ENCODE results near the gene CNN2.

CNN2 gene

GRCh38 chr19:1032264-1032867 is 6.0 kb downstream of the CNN2 start:
- ATAC-seq (ENCODE audit: insufficient read depth, low read depth) (no peak), DNase-seq (no peak)
- Histone ChIP-seq H3K27me3 (ENCODE audit: insufficient read depth, low read length, poor library complexity) (peaks cover 11% of the 10 kb centered on the region), H3K4me1 (ENCODE audit: insufficient read depth, low read length) (peaks cover 23% of the 10 kb centered on the region), H3K9ac (ENCODE audit: low read depth, low read length) (no peak overlapping the region), H3K9me3 (ENCODE audit: insufficient read depth, low read length, severe bottlenecking) (no peaks in the 10 kb centered on the region), H3K4me3 (ENCODE audit: low read depth in 1 of 2, low read length in 2 of 2) (no peak overlapping the region), H3K27ac (ENCODE audit: low read length) (no peak overlapping the region), H4K20me1 (ENCODE audit: insufficient read depth, low read length) (no peaks in the 10 kb centered on the region), H2AFZ (ENCODE audit: low read depth, low read length) (no peak overlapping the region), H3K36me3 (ENCODE audit: insufficient read depth, low read length) (no peaks in the 10 kb centered on the region), H3K79me2 (ENCODE audit: insufficient read depth, low read length) (no peaks in the 10 kb centered on the region), H3K4me2 (ENCODE audit: insufficient read depth, low read length) (no peak overlapping the region)
- TF ChIP-seq EZH2 (IDR thresholded peaks at IDR 0.05; ENCODE audit: borderline replicate concordance, low read depth, low read length, severe bottlenecking): no peak
- TF ChIP-seq, protein P1, sequence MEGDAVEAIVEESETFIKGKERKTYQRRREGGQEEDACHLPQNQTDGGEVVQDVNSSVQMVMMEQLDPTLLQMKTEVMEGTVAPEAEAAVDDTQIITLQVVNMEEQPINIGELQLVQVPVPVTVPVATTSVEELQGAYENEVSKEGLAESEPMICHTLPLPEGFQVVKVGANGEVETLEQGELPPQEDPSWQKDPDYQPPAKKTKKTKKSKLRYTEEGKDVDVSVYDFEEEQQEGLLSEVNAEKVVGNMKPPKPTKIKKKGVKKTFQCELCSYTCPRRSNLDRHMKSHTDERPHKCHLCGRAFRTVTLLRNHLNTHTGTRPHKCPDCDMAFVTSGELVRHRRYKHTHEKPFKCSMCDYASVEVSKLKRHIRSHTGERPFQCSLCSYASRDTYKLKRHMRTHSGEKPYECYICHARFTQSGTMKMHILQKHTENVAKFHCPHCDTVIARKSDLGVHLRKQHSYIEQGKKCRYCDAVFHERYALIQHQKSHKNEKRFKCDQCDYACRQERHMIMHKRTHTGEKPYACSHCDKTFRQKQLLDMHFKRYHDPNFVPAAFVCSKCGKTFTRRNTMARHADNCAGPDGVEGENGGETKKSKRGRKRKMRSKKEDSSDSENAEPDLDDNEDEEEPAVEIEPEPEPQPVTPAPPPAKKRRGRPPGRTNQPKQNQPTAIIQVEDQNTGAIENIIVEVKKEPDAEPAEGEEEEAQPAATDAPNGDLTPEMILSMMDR (IDR thresholded peaks at IDR 0.05; ENCODE audit: borderline replicate concordance, extremely low read depth, low read length, poor library complexity, severe bottlenecking): no peak

GRCh38 chr19:1035998-1036621 is 9.7 kb downstream of the CNN2 start:
- Histone ChIP-seq H3K27me3 (ENCODE audit: insufficient read depth, low read length, poor library complexity) (no peaks in the 10 kb centered on the region), H3K9ac (ENCODE audit: low read depth, low read length) (no peak overlapping the region), H4K20me1 (ENCODE audit: insufficient read depth, low read length) (no peaks in the 10 kb centered on the region), H3K4me2 (ENCODE audit: insufficient read depth, low read length) (no peak overlapping the region), H3K4me3 (ENCODE audit: low read depth in 1 of 2, low read length in 2 of 2) (no peak overlapping the region), H3K79me2 (ENCODE audit: insufficient read depth, low read length) (no peaks in the 10 kb centered on the region), H2AFZ (ENCODE audit: low read depth, low read length) (no peak overlapping the region), H3K4me1 (ENCODE audit: insufficient read depth, low read length) (peaks cover 37% of the 10 kb centered on the region), H3K27ac (ENCODE audit: low read length) (no peak overlapping the region), H3K36me3 (ENCODE audit: insufficient read depth, low read length) (no peaks in the 10 kb centered on the region), H3K9me3 (ENCODE audit: insufficient read depth, low read length, severe bottlenecking) (no peaks in the 10 kb centered on the region)
- DNase-seq (no peak), ATAC-seq (ENCODE audit: insufficient read depth, low read depth) (no peak)
- TF ChIP-seq, protein P1 (IDR thresholded peaks at IDR 0.05; ENCODE audit: borderline replicate concordance, extremely low read depth, low read length, poor library complexity, severe bottlenecking): peak; percentile 22
- TF ChIP-seq EZH2 (IDR thresholded peaks at IDR 0.05; ENCODE audit: borderline replicate concordance, low read depth, low read length, severe bottlenecking): no peak

GRCh38 chr19:1037621-1038064 is 11.2 kb downstream of the CNN2 start:
- Histone ChIP-seq H4K20me1 (ENCODE audit: insufficient read depth, low read length) (0 out of 2 replicates have a peak, but pooled peaks cover 5% of the 10 kb centered on the region), H3K9ac (ENCODE audit: low read depth, low read length) (peak overlapping the region; percentile 39), H3K36me3 (ENCODE audit: insufficient read depth, low read length) (peaks cover 7% of the 10 kb centered on the region), H3K9me3 (ENCODE audit: insufficient read depth, low read length, severe bottlenecking) (no peaks in the 10 kb centered on the region), H3K27me3 (ENCODE audit: insufficient read depth, low read length, poor library complexity) (no peaks in the 10 kb centered on the region), H3K4me2 (ENCODE audit: insufficient read depth, low read length) (peak overlapping the region; percentile 57), H3K4me3 (ENCODE audit: low read depth in 1 of 2, low read length in 2 of 2) (peak overlapping the region in 1 of 2 experiments; percentile 28; a peak in 2 of 4 replicates), H3K79me2 (ENCODE audit: insufficient read depth, low read length) (no peaks in the 10 kb centered on the region), H2AFZ (ENCODE audit: low read depth, low read length) (peak overlapping the region; percentile 64), H3K27ac (ENCODE audit: low read length) (peak overlapping the region; percentile 68), H3K4me1 (ENCODE audit: insufficient read depth, low read length) (peaks cover 48% of the 10 kb centered on the region)
- no peak for DNase-seq
- TF ChIP-seq EZH2 (IDR thresholded peaks at IDR 0.05; ENCODE audit: borderline replicate concordance, low read depth, low read length, severe bottlenecking): no peak
- TF ChIP-seq, protein P1 (IDR thresholded peaks at IDR 0.05; ENCODE audit: borderline replicate concordance, extremely low read depth, low read length, poor library complexity, severe bottlenecking): no peak
- no peak for ATAC-seq (ENCODE audit: insufficient read depth, low read depth)

All from DND-41 (cell line).